Measurements from ENCODE around the gene PERCC1.

PERCC1 gene

GRCh38 chr16:1412847-1413246 is 18.0 kb upstream of the PERCC1 start:
- DNase-seq (ENCODE audit: low read depth, low spot score): no peak

DNA sequence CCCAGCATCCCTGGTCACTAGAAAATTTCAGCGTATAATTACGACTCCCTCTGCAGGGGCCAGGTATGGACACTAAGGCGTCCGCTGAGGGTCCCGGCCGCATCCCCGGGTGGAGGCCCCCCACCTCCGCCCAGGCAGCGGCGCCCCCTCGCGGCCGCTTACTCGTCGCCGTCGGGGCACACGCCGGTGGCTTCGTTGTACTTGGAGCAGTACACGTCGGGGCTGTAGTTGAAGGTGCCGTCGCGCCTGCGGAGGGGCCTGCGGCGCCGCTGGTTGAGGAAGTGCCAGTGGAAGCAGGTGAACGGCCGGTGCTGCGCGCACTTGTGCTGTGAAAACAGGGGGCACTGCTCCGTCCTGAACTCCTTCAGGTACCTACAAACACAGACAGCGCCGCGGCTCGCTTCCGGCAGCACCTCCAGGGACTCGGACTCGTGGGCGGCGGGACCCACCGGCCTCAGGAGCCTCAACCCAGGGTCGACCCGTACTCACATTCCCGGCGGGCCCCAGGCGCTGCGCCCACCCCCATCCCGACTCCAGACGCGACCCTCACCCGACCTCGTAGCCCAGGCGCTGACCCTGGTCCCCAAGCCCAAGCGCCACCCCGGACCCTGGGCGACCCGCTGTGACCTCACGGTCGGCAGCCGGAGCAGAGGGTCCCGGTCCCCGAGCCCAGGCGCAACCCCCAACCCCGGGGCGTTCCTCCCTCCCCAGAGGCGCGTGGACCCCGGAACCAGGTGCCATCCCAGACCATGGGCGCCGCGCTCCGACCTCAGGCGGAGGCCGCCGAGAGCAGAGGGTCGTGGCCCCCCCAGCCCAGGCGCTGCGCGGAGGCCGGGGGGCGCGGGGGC is 17.0 kb upstream of the PERCC1 start:
- DNase-seq (ENCODE audit: low read depth, low spot score): peak; percentile 25

DNA sequence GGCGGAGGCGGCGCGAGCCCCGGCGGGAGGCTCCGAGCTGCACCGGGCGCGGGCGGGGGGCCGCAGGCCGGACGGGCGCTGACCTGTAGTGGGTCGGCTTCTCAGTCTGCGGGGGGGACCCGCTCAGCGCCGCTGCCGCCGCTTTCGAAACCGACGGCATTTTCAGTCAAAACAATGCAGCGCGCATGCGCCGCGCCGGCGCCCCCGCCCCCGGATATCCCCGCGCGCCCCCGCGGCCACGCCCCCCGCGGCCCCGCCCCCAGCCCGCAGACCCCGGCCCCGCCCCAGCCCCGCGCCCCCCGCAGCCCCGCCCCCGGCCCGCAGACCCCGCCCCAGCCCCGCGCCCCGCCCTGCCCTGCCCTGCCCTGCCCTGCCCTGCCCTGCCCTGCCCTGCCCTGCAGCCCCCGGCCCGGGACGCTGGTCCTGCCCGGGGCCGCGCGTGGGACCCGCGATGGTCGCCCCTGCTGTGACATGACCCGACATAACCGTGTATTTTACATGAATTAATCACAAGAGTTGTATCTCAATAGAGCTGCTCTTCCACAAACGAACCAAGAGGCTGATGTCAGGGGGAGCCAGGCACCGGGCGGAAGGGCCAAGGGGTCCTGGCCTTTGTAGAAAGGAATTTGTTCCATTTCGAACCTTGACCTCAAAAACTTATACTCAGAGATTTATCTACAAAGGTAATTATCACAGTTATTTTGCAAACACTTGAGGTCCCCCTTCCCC is 16.2 kb upstream of the PERCC1 start, which contains the start of gene UNKL:
UNKL (minus strand) TSS at position 173 of the 729 bp plus-strand sequence; CDS start at position 160, 13 bp downstream.
- DNase-seq (ENCODE audit: low read depth, low spot score): peak; percentile 64

DNA sequence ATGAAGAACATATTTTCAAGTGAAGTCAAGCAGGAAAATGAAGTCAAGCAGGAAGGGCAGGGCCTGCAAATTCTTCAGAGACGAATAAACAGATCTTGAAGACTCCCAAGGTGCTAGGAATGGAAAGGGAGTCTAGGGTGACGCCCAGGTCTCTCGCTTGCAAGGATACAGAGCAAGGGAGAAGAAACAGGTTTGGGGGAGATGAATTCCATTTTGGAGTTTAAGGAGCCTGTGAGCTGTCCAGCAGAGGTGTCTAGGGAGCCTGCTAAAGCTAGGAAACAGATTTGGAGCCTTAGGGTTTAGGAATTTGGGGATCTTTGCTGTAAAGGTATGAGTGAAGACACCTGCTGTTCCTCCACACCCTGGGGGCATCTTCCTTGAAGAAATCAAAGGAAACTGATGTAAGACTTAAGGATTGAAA is 14.3 kb upstream of the PERCC1 start:
- DNase-seq (ENCODE audit: low read depth, low spot score): no peak

DNA sequence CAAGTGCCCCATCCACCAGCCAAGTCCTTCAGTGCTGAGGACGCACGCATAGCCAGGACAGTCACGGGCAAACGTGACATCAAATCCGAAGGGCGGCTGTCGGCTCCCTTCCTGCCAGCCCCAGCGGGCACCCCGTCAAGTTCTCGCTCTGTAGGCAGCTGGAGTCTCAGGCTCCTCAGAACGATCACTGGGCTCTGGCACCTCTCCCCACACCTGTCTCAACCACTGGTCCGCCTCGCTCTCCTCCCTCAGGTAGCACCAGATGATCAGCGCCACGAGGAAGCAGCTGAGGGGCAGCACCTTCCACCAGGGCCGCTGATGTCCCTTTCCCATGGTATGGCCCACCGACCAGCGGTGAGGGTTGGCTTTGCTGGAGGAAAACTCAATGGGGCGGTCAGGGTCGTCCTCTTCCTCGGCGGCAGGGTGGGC is 10.8 kb upstream of the PERCC1 start:
- DNase-seq (ENCODE audit: low read depth, low spot score): no peak

DNA sequence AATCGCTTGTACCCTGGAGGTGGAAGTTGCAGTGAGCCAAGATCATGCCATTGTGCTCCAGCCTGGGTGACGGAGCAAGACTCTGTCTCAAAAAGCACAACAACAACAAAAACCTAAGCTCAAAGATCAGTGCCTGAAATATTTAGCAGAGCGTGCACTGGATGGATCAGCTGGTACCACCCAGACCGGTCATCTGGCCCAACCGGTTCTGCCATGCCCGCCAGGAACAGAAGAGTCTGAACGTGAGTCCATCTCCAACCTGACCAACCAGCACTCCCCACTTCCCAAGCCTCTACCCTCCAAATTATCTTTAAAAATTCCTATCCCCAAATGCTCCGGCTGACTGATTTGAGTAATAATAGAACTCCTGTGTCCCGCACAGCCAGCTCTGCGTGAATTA is 8.8 kb upstream of the PERCC1 start:
- DNase-seq (ENCODE audit: low read depth, low spot score): no peak

DNA sequence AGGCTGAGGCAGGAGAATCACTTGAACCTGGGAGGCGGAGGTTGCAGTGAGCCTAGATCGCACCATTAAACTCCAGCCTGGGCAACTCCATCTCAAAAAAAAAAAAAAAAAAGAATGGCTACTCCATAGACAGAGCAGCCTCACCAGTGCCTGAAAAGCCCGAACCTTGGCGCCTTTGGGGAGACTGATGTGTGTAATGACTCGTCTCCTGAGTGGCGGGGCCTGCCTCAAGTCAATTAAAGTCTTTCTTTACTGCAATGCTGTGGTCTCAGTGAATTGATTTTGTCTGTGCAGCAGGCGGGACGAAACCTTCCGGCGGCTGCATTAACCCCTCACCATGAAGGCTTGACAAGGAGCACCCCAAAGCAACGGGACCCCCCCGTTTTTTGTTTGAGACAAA is 6.8 kb upstream of the PERCC1 start:
- DNase-seq (ENCODE audit: low read depth, low spot score): no peak

GRCh38 chr16:1425616-1426370 is 5.1 kb upstream of the PERCC1 start:
- no peak for DNase-seq (ENCODE audit: low read depth, low spot score)

GRCh38 chr16:1426734-1427471 is 4.0 kb upstream of the PERCC1 start:
- DNase-seq (ENCODE audit: low read depth, low spot score): no peak

DNA sequence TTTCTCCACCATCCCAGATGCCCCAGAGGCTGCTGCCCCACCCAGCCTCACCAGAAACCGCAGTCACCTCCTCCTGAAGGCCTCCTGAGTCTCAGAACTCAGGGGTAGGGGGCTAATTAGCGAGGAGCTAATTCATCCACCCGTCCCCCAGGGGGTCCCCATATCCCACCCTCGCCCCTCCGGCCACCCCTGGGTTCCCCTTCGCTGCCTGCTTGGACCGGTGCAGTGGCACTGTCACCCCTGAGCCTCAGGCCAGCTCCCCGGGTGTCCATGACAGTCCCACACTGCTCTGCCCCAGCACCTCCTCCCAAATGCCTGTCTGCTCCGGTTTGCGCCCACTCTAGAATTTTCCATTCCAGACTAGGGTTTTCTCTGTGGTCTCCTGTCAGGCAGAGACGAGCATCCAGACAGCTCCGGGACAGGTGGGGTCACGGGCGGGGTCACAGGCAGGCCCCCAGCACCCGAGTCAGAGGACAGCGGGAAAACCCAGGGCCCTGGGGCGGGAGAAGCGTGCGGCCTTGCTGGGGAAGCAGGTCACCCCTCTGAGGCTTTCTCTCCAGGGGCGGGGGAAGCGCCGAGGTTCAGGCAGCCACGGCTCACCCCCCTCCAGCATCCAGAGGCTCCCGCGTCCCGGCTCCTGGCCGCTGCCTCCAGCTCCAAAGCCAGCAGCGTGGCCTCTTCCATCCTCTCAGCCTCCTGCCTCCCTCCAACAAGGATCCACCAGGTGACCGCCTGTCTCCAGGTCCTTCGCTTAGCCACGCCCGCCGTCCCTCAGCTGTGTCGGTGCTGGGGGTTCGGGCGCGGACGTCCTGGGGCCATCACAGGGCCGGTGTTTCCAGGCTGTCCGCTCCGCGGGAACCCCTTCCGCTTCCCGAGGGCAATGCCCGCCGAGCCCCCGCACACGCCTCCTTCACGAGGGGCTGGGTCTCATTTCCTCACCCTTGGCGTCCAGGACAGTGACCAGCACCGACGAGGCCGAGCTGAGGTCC is 3.1 kb upstream of the PERCC1 start:
- DNase-seq (ENCODE audit: low read depth, low spot score): no peak

DNA sequence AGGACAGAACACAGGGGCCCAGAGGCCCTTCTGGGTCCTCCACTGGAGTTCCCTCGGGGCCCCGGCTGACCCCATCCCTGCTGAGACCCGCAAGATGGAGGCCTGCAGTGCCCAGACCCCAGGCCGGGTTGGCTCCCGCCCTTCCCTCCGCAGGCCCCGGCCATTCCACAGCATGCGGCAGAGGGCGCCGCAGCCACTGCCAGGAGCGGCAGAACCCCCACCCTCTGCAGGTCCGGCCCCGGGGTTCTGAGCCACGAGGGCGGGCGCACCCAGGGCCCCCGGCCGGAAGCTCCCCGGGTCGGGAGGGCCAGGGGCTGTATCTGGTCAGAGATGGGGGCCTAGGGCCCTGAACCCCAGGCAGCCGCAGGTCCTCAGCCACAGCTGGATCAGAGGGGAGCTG is 2.4 kb upstream of the PERCC1 start:
- DNase-seq (ENCODE audit: low read depth, low spot score): peak; percentile 20

- no peak for DNase-seq (ENCODE audit: low read depth, low spot score)
Observed at GRCh38 chr16:1429012-1429411, 1.9 kb upstream of the PERCC1 start.

DNA sequence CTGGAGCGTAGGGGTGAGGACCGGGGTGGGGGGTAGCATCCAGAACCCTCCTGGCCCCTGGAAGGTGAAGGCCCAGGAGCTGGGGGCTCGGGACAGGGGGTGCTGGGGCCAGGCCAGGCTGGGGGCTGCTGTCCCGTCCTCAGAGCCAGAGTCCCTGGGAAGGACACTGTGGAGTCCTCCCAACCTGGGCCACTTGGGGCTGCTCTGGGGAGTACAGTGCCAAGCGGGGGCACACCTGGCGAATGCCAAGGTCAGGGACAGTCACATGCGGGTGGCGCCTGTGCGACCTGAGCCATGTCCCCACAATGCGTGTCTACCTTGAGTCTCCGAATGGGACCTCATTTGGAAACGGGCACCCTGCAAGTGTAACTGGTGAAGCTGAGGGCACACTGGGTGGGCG is 1.2 kb upstream of the PERCC1 start:
- no peak for DNase-seq (ENCODE audit: low read depth, low spot score)

DNA sequence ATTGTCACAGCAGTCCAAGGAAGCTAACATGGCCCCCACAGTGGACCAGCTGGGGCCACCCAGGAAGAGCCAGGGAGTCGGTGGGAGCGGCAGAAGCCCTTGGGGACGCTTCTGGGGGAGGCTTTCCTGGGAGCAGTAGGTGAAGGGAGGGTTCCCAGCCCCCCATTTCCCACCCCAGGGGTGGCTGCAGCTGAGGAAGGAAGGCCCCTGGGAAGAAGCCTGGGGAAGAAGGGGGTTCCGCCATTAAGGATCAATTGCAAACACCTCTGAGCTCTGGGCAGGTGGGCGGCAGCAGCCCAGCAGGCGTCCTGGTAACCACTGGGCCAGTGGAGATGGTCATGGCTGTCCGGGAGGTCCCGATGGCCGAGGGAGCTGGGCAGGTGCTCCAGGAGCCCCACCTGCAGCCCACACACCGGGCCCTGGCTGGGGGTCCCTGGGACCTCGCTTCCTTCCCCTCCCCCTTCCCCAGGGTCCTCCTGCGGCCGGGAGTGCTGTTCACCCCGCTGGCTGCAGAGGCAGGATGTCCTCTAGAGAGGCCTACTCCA is 592 bp upstream of the PERCC1 start:
- no peak for DNase-seq (ENCODE audit: low read depth, low spot score)

DNA sequence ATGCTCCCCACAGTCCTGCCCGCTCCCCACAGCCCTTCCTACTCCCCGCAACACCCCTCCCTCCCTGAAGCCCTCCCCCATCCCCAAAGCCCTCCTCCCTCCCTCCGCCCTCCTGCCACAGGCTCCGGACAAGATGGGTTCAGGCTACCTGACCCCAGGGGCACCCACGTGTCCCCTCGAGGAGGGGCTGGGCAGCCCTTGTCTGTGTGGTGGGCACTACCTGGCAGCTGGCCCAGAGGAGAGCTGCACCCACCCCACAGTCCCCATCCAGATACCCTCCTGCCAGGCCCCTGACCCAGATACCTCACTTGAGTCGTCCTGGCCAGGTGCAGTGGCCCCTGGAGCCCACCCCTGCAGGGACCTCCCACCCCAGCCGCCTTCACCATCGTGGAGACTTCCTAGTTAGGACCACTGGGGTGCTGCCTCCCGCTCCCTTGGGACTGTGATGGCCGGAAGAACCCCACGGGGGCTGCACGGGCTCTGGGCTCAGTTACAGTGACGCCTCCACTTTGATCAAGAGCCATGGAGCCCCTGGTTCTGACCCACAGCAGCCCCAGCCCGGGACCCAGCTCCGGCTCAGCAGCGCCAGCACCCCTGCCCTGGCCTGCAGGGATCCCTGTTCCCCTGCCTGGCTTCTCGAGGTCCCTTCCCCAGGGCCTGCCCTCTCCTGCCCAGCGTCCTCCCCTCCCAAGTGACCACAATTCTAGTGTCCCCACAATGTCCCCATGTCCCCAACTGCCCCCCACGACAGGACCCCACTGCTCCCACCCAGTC is 806 bp downstream of the PERCC1 start:
- DNase-seq (ENCODE audit: low read depth, low spot score): no peak

- no peak for DNase-seq (ENCODE audit: low read depth, low spot score)
Observed at GRCh38 chr16:1432388-1433262, 1.7 kb downstream of the PERCC1 start.

DNA sequence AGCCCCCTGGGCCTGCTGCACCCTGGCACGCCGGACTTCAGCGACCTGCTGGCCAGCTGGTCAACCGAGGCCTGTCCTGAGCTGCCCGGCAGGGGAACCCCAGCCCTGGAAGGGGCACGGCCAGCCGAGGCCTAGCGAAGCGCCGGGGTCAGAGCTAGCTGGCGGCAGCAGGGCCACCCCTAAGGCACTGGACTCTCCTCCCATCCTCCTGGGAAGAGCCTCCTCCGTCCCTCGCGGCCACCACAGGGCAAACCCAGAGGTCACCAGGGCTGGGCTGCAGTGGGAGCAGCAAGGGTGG is 2.3 kb downstream of the PERCC1 start:
- DNase-seq (ENCODE audit: low read depth, low spot score): no peak

DNA sequence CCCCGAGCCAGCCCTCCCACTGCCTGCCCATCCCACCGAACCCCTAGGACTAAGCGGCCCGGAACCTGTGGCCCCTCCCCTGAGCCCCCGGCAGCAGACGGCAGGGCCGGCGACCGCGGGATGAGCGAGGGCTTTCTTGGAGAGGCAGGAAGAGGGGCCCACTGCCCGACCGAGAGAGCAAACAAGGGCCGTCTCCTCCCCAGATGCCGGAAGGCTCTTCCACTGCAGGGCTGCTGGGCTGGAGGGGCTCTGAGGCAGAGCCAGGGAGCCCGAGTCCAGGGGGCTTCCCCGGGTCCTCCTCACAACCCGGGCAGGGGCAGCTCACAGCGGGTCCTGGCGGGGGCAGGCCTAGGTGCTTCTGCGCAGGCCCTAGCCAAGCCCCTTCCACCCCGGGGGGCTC is 2.9 kb downstream of the PERCC1 start:
- no peak for DNase-seq (ENCODE audit: low read depth, low spot score)
